HG02642 (cell line): ENCODE results near the gene DMC1.

Experiments
- ATAC-seq: cut with Tn5 transposase; IDR thresholded peaks from one replicate; pipeline ENCODE4 v1.9.1; 2021; ENCODE audit warnings: mild to moderate bottlenecking; ENCODE audit not compliant: unreplicated experiment, poor library complexity

Gene DMC1

DNA sequence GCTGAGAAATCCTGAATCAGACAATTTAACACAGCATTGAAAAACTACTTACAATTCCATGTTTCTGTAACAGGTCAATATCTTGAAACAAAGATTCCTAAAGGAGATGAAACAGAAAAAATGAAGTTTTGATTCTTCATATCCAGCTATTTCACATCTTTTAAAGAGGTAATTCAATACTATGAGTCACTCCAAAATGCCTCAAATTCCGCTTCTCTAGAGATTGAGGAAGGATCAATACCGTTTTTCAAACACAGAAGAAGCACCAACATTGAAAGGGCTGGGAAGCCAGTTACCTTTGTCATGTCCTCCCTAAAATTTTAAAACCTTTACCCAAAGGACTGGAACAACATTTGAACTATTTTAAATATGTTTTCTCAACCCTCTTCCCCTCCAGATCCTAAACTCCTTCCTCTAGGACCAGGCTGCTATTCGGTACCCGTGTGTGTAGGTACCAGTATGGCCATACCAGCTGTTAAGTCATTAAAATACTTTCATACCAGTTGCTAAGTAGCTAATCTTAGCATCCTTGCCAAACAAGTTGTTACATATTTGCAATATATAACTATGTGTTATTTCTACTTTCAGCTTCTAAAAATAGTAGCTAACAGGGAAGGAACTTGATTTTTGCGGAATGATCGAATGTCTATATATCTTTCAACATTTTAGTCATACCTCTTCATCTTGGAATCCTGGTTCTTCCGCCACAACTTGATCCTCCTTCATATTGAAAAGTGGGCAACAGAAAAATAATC, 2.3 kb downstream of the DMC1 start:
- no peak for ATAC-seq

DNA sequence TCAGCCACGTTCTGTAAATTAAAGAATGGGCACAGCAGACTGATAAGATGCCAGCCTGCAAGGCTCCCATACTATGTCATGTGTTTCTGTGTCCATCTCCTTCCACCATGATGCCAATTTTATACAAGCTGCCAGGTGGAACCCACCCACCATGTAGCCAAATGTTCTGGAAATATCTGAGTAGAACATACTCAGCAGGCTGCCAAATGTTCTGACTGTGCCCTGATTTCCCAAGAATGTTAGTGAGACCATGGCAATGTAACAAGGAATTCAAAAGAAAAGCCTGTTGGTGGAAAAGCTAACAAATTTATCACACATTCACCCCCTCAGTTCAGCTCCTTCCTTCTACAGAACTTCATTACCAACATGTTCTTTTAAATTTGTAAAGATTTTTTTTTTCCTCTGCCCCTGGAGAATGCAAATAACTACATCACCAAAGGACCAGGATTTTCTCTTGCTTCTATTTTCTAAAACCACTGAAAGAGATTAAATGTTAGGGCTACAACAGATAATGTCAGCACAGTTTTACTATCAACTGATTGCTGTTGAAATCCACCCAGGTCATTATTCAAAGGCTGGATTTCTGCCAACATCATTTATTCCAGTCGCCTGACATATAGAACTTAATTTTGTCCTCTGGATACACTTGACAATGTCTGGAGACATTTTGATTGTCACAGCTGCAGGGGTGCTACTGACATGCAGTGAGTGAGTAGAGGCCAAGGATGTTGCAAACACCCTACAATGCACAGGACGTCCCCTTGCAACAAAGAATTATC, 3.1 kb downstream of the DMC1 start:
- no peak for ATAC-seq

DNA sequence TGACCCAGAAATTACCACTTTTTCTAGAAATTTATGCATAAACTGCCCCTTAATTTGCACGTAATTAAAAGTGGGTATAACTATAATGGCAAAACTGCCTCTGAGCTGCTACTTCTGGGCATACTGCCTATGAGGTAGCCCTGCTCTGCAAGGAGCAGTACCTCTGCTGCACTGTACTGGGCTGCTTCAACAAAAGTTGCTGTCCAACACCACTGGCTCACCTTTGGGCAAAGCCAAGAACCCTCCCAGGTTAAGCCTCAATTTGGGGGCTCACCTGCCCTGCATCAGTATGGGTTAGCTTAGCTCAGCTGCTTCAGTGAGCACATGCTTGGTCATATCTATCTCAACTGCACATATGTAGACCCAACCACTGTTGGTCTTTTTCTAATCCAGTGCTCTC, 4.5 kb downstream of the DMC1 start:
- no peak for ATAC-seq

DNA sequence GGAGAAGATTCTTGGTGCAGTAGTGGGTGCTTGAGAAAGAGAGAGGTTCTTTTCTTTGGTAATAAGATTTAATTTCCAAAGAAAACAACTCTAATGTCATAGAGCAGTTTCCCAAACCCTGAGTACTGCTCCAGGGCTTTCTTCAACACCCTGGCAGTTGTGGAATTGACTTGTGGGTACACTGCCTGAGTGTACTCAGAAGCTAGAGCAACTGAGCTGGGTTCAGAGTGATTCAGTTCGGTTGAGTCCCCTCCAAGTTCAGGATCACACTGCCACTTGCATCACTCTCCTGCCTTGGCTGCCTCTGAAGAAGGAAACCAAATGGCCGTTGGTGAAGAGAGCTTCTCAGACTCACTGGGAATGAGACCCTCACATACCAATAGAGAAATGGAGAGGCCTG, 5.3 kb downstream of the DMC1 start:
- ATAC-seq, result no peak

DNA sequence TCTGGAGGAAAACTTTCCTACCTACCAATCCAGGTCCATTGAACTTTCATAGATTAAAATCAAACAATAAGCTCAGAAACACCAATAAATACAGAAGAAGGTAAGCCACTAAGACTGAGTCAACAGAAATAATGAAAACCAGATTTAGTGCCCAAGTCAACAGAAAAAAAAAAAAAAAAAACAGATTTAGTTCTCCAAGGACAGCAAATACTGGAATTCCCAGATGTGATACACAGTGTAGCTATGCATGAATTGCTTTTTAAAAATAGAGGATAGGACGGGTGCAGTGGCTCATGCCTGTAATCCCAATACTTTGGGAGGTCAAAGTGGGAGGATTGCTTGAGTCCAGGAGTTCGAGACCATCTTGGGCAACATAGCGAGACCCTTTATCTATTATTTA, 15.7 kb downstream of the DMC1 start:
- no peak for ATAC-seq

DNA sequence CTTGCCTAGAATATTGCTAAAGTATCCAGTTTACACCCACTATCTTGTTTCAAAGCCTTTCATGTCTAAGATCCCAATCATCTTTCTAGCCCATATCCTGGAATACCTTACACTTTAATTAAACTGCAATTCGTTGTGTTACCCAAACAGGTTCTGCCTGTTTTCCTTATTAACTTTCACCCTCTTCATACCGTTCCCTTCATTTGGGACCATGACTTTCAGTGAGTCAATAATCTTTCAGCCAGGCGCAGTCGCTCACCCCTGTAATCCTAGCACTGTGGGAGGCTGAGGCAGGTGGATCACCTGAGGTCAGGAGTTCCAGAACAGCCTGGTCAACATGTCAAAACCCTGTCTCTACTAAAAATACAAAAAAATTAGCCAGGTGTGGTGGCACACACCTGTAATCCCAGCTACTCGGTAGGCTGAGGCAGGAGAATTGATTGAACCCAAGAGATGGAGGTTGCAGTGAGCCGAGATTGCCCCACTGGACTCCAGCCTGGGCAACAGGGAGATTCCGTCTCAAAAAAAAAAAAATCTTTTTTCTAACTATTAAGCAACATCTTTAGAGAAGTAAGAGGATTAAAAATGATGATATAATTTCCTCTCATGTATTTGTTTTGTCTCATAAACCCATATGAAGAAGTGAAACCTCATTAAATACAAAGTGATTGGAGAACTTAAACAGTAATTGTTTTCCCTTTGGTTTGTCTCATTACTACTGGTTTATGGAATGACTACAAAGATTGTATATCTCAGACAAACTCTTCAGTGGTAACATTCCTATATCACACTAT, 20.7 kb downstream of the DMC1 start:
- no peak for ATAC-seq

DNA sequence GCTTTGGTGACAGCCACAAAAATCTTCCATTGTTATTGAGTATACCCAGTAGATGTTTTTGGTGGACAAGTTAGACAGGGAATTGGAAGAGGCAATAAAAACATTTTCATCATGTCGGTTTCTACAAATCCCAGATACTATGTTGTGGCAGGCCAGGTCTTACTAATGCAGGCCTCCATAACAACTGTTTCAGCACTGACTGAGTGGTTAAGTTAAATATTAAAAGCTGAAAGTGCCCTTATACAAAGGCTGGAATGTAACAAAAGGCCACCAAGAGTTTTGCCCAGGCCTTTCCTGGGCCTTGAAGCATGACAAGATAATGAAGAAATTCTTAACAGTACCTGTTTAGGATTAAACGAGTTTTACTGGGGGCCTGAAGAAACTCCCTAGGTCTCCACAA, 29.3 kb downstream of the DMC1 start:
- ATAC-seq, result no peak

DNA sequence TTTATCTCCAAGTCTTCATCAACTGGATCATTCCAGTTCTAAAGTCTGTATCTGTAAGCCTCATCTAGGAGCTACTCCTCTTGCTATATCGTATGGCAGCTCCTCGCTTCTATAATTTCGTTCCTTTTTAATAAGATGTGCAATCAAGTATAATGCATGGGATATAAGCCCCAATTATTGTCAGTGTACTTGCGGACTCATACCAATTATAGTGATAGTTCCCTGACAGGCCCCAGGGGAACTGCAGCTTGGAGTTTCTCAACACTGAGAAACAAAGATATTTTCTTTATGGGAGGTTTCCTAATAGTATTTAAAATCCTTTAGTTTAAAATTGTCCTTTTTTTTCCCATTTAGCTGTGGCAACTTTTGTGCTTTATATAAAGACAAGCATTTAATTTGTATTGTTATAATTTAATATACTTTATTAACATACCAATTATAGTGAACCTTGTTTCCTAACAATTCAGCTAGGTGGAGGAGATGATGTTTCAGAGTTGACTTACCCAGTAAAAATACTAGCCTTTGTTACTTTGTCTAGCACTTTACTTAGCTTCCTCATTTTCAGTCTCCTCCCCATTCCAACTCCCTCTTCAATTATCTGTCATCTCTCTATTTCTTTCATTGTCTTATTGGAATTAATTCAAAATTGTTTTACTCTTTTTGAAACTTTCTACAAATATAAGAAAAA, 38.6 kb downstream of the DMC1 start:
- ATAC-seq, result no peak

DNA sequence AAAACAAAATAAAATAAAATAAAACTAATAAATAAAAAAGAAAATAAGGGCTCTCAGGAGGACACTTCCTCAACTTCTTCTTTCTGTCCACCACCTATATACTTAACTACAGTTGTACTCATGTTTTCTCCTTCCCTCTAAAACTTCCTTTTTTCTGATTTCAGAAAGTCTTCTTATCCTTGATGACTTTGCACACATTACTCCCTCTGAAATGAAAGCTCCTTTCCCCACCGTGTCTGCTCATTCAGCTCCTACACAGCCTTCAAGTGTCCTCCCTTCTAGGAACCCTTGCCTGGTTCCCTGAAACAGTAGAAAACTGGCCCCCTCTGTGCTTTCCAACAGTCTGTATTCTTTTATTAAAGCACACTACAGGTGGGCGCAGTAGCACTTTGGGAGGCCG, 45.6 kb downstream of the DMC1 start:
- ATAC-seq, result no peak

DNA sequence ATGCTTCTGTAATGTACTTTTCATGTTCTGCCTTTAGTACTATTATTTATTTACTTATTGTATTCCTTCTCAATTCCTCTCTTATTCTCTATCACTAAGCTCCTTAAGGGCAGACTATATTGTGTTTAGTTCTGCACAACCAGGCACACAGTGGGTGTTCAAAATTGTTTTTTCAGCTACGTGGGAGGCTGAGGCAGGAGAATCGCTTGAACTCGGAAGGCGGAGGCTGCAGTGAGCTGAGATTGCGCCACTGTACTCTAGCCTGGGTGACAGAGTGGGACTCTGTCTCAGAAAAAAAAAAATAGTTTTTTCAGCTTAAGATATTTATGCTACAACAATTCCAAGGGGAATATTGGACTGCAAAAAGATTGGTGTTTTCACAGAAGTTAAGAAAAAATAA, 46.5 kb downstream of the DMC1 start:
- ATAC-seq, result no peak

DNA sequence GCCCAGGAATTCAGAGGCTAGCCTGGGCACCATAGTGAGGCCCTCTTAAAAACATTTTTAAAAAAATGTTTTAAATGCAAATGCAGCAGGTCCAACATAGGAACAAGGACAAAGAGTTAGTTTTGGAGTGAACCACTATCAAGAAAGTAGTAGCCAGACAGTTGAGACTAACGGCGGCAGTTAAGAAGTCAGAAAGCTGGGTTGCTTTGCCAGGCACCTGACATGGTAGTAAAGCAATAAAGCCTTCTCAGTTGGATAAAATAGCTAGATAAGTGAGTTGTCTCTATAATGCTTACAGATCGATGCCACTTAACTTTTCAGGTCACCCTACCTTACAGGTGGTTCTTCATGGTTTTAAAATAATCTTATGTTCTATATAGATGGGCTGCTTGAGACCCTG, 47.0 kb downstream of the DMC1 start:
- ATAC-seq, result no peak

DNA sequence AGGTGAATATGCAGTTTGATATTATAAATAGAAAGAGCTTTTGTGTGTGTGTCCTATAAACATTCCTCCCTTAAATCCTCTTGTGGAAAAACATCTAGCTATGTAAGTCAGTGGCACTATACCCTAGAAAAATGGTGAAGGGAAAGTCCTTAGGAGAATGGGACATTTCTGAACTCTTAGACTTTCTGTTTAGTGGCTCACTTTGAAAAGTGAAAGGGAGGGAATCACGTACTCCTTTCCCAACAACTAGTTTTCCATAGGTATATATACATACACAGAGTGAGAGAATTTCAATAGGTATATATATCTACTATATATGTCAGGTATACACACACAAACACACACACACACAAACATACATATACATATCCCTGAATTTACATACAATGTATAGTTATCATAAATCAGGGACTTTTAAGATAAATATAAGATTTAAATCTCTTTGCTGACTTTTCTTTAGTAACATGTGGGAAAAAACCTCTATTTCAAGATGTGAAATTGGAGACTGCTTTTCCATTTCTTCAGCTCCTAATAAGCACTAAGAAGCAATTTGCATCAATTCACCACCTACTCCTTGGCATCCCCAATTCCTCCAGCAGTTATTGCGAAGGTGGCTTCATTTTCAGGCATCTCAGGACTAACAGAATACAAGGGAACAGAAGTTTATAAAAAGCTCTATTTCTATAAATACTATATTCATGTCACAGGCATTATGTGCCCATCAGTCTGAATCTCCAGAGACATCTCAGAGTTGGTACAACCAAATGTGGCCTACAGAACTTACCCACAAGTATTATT, 50.3 kb downstream of the DMC1 start:
- ATAC-seq, result no peak

DNA sequence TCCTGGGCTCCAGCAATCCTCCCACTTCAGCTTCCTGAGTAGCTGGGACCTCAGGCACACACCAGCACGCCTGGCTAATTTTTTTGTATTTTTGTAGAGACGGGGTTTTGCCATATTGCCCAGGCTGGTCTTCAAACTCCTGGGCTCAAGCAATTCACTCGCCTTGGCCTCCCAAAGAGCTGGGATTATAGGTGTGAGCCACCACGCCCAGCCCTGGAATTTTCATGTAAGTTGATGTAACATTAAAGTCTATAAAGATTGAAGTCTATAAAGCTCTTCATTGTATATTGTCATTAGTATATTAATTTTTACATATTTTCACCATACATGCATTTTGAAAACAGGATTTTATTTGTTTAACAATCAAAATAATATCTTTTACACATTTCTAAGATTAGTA, 51.4 kb downstream of the DMC1 start:
- no peak for ATAC-seq

DNA sequence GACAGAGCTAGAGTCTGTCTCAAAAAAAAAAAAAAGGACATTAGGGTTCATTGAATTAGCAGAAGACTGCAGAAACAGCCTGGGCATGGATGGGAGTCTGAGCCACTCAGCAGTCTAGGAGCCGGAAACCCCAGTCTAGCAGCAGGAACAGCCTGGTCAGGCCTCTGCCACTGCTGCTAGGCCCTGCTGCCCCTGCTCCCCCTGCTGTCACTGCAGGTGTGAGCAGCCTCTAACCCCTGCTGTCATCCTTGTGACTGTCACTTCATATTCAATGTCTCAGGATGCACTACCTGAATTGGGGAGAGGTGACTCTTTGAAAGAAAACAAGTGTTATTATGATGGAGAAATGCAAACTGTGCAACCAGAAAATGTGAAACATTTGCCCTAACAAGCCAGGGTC, 56.9 kb downstream of the DMC1 start:
- ATAC-seq, result no peak

DNA sequence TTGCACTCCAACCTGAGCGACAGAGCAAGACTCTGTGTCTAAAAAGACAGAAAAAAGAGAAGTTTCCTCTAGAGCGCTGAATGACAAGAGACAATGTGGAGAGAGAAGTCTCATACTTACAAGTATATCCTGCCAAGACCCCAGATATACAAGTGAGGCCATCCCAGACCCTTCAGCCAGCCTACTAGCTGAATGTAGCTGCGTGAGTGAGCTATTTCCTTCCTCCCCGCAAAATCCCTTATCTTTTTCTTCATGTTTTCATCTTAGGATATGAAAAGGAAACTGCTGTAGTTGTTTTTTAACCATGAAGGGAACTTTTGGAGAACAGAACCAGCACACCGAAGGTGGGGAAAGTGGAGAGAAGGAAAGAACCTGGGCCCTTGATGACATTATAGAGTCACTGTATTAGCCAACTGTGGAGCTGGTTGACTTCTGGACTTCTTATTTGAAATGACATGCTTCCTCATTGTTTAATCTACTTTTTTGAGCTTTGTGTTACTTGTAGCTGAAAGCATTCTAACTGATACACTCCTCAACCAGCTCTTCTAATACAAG, 59.5 kb downstream of the DMC1 start:
- ATAC-seq, result no peak

DNA sequence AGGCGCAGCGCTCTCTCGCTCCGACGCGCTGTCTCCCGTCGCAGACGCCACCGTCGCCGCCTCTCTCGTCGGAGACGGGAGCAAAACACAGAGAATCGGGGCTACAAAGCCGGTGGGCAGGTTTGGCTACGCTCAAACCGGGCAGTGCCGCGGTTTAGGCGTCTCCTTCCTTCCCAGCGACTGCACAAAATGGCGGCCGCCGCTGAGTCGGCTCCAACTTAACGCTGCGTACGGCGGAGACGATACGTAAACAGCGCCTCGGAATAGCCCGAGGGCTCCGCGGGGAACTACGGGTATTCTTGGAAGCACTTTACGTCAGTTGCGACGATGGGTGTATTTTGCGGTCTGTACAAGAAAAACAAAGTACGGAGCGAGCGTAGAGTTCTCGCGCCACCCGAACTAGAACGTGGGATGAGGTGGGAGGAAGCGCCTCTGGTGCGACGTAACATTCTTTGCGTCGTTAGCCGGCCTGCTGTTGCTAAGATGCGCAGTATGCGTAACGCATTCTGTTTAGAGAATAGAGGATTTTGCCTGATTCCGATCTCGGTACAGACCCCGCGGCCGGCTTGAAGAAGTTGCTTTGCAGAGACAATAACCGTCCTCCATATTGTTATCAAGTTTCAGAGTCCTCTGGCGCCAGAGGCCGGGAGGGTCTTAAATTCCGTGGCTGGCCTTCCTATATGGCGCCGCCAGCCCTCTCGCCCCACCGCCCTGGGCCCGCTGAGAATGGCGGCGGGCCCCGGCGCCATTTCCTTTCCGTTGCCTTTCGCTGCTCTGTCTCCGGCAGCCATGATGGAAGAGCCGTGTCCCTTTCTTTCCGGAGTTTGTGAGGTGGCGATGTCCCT, 63.6 kb downstream of the DMC1 start, which contains the start of gene DDX17:
Gene DDX17, minus strand, starts transcription at position 194 of the 845 bp plus-strand sequence.
- ATAC-seq, result peak; percentile 89

DNA sequence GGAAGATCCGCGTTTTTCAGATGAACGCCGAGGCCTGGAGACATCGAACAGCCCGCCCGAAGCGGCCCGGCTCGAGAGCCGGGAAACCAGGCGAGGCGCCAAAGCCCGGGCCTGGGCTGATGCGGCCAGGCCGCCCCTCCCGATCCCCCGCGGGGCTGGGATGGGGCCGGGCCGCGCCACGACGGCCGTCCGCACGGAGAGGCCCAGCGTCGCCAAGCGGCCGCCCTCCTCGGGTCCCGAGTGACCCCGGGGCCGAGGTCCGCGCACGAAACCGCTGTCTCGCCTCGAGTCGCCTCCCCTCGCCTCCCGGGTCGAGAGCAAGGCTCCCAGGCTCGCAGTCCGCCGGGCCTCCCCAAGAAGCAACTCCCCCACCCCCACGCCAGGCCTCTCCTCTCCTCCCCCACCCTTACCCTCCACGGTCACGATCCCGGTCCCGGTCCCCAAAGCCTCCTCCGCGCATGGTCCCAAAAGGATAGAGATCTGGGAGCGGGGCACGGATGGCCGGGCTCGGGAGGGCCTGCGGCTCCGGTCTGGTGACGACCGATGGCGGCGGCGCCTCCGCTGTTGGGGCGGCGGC, 64.4 kb downstream of the DMC1 start:
- ATAC-seq, result peak; percentile 30
